ENCODE data around the gene CUX1. TPM values are rescaled to one million over a fixed set of nuclear protein-coding genes. Genes with fewer than 3 reads are reported as not detected.
A peak's percentile ranks its signal among the peaks of the same experiment; 100 is the strongest.

The CUX1 gene
- total RNA-seq, 2 experiments from 2014 or later: 30.7 to 31.2 TPM

GRCh38 chr7:101935521-101936141, 118.2 kb downstream of the CUX1 start:
- Mint-ChIP-seq H3K27ac (no peak overlapping the region), H3K9me3 (ENCODE audit: insufficient read depth) (no peaks in the 10 kb centered on the region), H3K4me3 (no peak overlapping the region), H3K36me3 (ENCODE audit: low read depth) (no peaks in the 10 kb centered on the region), H3K27me3 (ENCODE audit: low read depth) (no peaks in the 10 kb centered on the region), H3K4me1 (ENCODE audit: low read depth) (no peaks in the 10 kb centered on the region)
- DNase-seq (no peak), ATAC-seq (no peak)
- ChIA-PET POLR2A (no interaction called here), CTCF (no interaction called here)

DNA sequence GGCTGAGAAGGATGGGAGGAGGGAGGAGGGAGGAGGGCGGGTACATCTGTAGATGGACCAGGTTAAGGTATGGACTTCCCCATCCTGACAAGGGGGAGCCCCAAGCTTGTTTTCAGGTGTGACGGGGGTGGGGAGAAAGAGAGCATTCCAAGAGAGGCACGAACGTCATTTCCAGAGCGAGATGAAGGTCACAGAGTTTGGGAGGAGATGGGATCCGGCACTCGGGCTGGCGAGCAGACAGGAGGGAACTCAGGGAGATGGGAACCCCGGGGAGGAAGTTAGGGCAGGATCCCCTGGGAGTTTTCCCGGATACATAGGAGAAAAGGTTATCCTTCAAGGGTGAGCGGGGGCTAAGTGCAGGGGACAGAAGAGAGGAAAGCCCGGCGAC, 118.8 kb downstream of the CUX1 start:
- ATAC-seq (no peak), DNase-seq (no peak)
- POLR2A ChIA-PET: no interaction called here
- H3K36me3 Mint-ChIP-seq (ENCODE audit: low read depth): no peaks in the 10 kb centered on the region
- H3K27me3 Mint-ChIP-seq (ENCODE audit: low read depth): no peaks in the 10 kb centered on the region
- no peak overlapping the region for H3K27ac Mint-ChIP-seq
- no peaks in the 10 kb centered on the region for H3K4me1 Mint-ChIP-seq (ENCODE audit: low read depth)
- CTCF ChIA-PET: no interaction called here
- H3K4me3 Mint-ChIP-seq: no peak overlapping the region
- no peaks in the 10 kb centered on the region for H3K9me3 Mint-ChIP-seq (ENCODE audit: insufficient read depth)

GRCh38 chr7:101936611-101937231, 119.3 kb downstream of the CUX1 start:
- no peaks in the 10 kb centered on the region for H3K9me3 Mint-ChIP-seq (ENCODE audit: insufficient read depth)

GRCh38 chr7:101937717-101938514, 120.5 kb downstream of the CUX1 start:
- H3K9me3 Mint-ChIP-seq (ENCODE audit: insufficient read depth): no peaks in the 10 kb centered on the region
- CTCF ChIA-PET: no interaction called here
- POLR2A ChIA-PET: no interaction called here
- DNase-seq: no peak
- H3K27ac Mint-ChIP-seq: no peak overlapping the region
- no peak for ATAC-seq
- H3K36me3 Mint-ChIP-seq (ENCODE audit: low read depth): no peaks in the 10 kb centered on the region
- no peaks in the 10 kb centered on the region for H3K4me1 Mint-ChIP-seq (ENCODE audit: low read depth)
- H3K4me3 Mint-ChIP-seq: no peak overlapping the region
- H3K27me3 Mint-ChIP-seq (ENCODE audit: low read depth): no peaks in the 10 kb centered on the region

More at GRCh38 chr7:101936611-101937231, 119.3 kb downstream of the CUX1 start:
- ChIA-PET POLR2A (no interaction called here), CTCF (no interaction called here)
- Mint-ChIP-seq H3K36me3 (ENCODE audit: low read depth) (no peaks in the 10 kb centered on the region), H3K4me3 (no peak overlapping the region), H3K4me1 (ENCODE audit: low read depth) (no peaks in the 10 kb centered on the region), H3K27ac (no peak overlapping the region), H3K27me3 (ENCODE audit: low read depth) (no peaks in the 10 kb centered on the region)
- ATAC-seq: no peak
- DNase-seq: no peak

GRCh38 chr7:101939136-101939695, 121.8 kb downstream of the CUX1 start:
- Mint-ChIP-seq H3K27ac (no peak overlapping the region), H3K9me3 (ENCODE audit: insufficient read depth) (no peaks in the 10 kb centered on the region), H3K36me3 (ENCODE audit: low read depth) (no peaks in the 10 kb centered on the region), H3K4me3 (no peak overlapping the region), H3K27me3 (ENCODE audit: low read depth) (no peaks in the 10 kb centered on the region), H3K4me1 (ENCODE audit: low read depth) (no peaks in the 10 kb centered on the region)
- ChIA-PET POLR2A (no interaction called here), CTCF (interaction anchor here (0.8 kb wide), 1 partner anchor 8 kb away, joined by 4 read pairs; no protein-coding TSS in a partner anchor)
- DNase-seq: no peak
- ATAC-seq: no peak

- ChIA-PET POLR2A (no interaction called here), CTCF (interaction anchor here (0.8 kb wide), 1 partner anchor 9 kb away, joined by 4 read pairs; no protein-coding TSS in a partner anchor)
- H3K4me3 Mint-ChIP-seq: no peak overlapping the region
- ATAC-seq: no peak
- no peaks in the 10 kb centered on the region for H3K4me1 Mint-ChIP-seq (ENCODE audit: low read depth)
- H3K9me3 Mint-ChIP-seq (ENCODE audit: insufficient read depth): no peaks in the 10 kb centered on the region
- H3K27ac Mint-ChIP-seq: no peak overlapping the region
- no peaks in the 10 kb centered on the region for H3K27me3 Mint-ChIP-seq (ENCODE audit: low read depth)
- H3K36me3 Mint-ChIP-seq (ENCODE audit: low read depth): no peaks in the 10 kb centered on the region
- no peak for DNase-seq
These were observed 122.7 kb downstream of the CUX1 start for GRCh38 chr7:101940151-101940550.

DNA sequence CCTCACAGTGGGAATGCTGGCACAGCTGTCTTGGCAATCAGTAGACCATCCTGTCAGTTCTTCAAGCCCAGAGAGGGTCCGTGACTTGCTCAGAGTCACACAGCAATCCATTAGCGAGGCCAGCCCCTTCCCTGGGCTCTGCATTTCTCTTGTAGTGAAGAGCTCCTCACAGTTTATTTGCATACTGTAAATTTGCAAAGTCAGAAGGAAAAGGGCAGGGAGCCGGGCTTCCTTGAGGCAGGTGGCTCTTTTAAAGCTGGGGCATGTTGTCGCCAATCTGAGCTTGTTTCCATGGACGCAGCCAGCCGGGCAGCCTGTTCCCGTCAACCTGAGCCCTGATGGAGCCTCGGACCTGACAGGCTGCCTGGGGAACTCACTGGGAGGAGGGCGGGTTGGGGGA, 123.4 kb downstream of the CUX1 start:
- no peak overlapping the region for H3K4me3 Mint-ChIP-seq
- no peaks in the 10 kb centered on the region for H3K36me3 Mint-ChIP-seq (ENCODE audit: low read depth)
- no peaks in the 10 kb centered on the region for H3K4me1 Mint-ChIP-seq (ENCODE audit: low read depth)
- no peak for DNase-seq
- ChIA-PET CTCF (no interaction called here), POLR2A (no interaction called here)
- no peaks in the 10 kb centered on the region for H3K27me3 Mint-ChIP-seq (ENCODE audit: low read depth)
- no peaks in the 10 kb centered on the region for H3K9me3 Mint-ChIP-seq (ENCODE audit: insufficient read depth)
- ATAC-seq: no peak
- no peak overlapping the region for H3K27ac Mint-ChIP-seq

GRCh38 chr7:101941481-101942383, 124.3 kb downstream of the CUX1 start:
- CTCF ChIA-PET: no interaction called here

DNA sequence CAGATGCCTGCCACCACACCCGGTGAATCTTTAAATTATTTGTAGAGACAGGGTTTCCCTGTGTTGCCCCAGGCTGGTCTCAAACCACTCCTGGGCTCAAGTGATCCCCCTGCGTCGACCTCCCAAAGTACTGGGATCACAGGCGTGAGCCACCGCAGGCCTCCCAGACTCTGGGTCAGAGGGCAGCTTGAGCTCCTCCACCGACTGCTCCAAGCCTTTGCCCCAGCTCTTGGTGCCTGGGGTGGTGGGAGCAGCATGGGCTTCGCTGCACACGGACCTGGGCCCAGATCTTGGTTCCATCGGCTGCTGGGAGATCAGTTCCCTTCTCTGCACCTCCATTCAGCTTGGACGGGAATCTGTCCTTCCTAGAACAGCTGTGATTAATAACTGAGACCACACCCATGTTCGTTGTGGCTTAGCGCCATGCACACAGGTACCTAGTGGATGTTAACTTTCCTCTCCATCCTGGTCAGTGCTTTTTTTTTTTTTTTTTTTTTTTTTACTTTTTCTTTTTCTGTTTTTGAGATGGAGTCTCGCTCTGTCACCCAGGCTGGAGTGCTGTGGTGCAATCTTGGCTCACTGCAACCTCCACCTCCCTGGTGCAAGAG, 125.3 kb downstream of the CUX1 start:
- Mint-ChIP-seq H3K36me3 (ENCODE audit: low read depth) (no peaks in the 10 kb centered on the region), H3K27ac (no peak overlapping the region), H3K4me1 (ENCODE audit: low read depth) (no peaks in the 10 kb centered on the region), H3K4me3 (no peak overlapping the region), H3K9me3 (ENCODE audit: insufficient read depth) (no peaks in the 10 kb centered on the region), H3K27me3 (ENCODE audit: low read depth) (no peaks in the 10 kb centered on the region)
- ATAC-seq (no peak), DNase-seq (no peak)
- CTCF ChIA-PET: no interaction called here
- POLR2A ChIA-PET: no interaction called here

More at GRCh38 chr7:101941481-101942383, 124.3 kb downstream of the CUX1 start:
- POLR2A ChIA-PET: no interaction called here
- Mint-ChIP-seq H3K27me3 (ENCODE audit: low read depth) (no peaks in the 10 kb centered on the region), H3K27ac (peak overlapping the region; percentile 24), H3K36me3 (ENCODE audit: low read depth) (no peaks in the 10 kb centered on the region), H3K4me3 (no peak overlapping the region), H3K4me1 (ENCODE audit: low read depth) (no peaks in the 10 kb centered on the region), H3K9me3 (ENCODE audit: insufficient read depth) (no peaks in the 10 kb centered on the region)
- DNase-seq (no peak), ATAC-seq (no peak)

DNA sequence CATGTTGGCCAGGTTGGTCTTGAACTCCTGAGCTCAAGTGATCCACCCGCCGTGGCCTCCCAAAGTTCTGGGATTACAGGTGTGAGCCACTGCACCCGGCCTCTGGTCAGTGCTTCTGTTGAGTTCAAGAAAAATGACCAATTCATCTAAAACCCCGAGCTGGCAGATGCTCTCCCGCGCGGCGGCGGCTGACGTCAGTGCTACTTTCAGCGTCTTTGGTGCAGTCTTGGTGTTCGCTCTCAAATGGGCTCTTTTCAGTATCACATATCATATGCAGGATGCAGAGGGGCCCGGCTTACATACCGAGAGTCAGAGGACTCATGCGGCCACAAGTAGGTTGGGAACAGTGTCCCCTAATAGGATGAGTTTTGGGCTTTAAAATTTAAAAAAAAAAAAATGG, 125.9 kb downstream of the CUX1 start:
- H3K4me3 Mint-ChIP-seq: no peak overlapping the region
- H3K4me1 Mint-ChIP-seq (ENCODE audit: low read depth): no peaks in the 10 kb centered on the region
- no peak for DNase-seq
- ChIA-PET CTCF (no interaction called here), POLR2A (no interaction called here)
- ATAC-seq: no peak
- H3K27me3 Mint-ChIP-seq (ENCODE audit: low read depth): no peaks in the 10 kb centered on the region
- no peaks in the 10 kb centered on the region for H3K9me3 Mint-ChIP-seq (ENCODE audit: insufficient read depth)
- H3K36me3 Mint-ChIP-seq (ENCODE audit: low read depth): no peaks in the 10 kb centered on the region
- no peak overlapping the region for H3K27ac Mint-ChIP-seq

GRCh38 chr7:101943889-101944600, 126.6 kb downstream of the CUX1 start:
- CTCF ChIA-PET: no interaction called here
- POLR2A ChIA-PET: no interaction called here
- no peaks in the 10 kb centered on the region for H3K27me3 Mint-ChIP-seq (ENCODE audit: low read depth)
- H3K36me3 Mint-ChIP-seq (ENCODE audit: low read depth): no peaks in the 10 kb centered on the region
- no peaks in the 10 kb centered on the region for H3K4me1 Mint-ChIP-seq (ENCODE audit: low read depth)
- ATAC-seq (no peak), DNase-seq (no peak)
- H3K27ac Mint-ChIP-seq: no peak overlapping the region
- H3K4me3 Mint-ChIP-seq: no peak overlapping the region
- no peaks in the 10 kb centered on the region for H3K9me3 Mint-ChIP-seq (ENCODE audit: insufficient read depth)

Data from activated CD8-positive, alpha-beta T cell treated with anti-CD3 and anti-CD28 coated beads, Interleukin-2, amount 10 ng/mL, durations not matched to agents 7 days and 5 days (primary cell).